K562 (cell line): ENCODE measurements around the gene ACTN1. TPM values are rescaled to one million over a fixed set of nuclear protein-coding genes. Genes with fewer than 3 reads are reported as not detected.

Source experiments
- ARID3A ChIP-seq: IDR thresholded peaks from 2 replicates; pipeline ENCODE4 v1.6.1; 2012; ENCODE audit warnings: low read depth, low read length, improper control_type of control experiment, borderline replicate concordance
- CREB1 ChIP-seq, 2 experiments: sonication (generic) in 1 of 2; formaldehyde crosslinking in 1 of 2; IDR thresholded peaks; 2 replicates each; pipeline versions ENCODE4 v1.6.1 to v1.8.0; 2012 to 2022; ENCODE audit warnings: inconsistent platforms in 1 of 2, mild to moderate bottlenecking in 1 of 2, missing genetic modification reagents in 1 of 2, moderate library complexity in 1 of 2
- HBP1 ChIP-seq: fragments of 450-650 bp; formaldehyde crosslinking; IDR thresholded peaks from 2 replicates; pipeline ENCODE4 v1.4.0; 2022; ENCODE audit warnings: missing genetic modification characterization
- HES1 ChIP-seq: fragments of 450-650 bp; IDR thresholded peaks from 2 replicates; pipeline ENCODE4 v1.6.1; 2016; ENCODE audit warnings: low read depth, mild to moderate bottlenecking, moderate library complexity
- LCOR ChIP-seq: sonication (generic); formaldehyde crosslinking; IDR thresholded peaks from 2 replicates; pipeline ENCODE4 v1.8.0; 2022; ENCODE audit warnings: mild to moderate bottlenecking, missing genetic modification reagents
- MAFG ChIP-seq: fragments of 450-650 bp; conservative IDR thresholded peaks from 2 replicates; pipeline ENCODE4 v1.6.1; 2016; ENCODE audit warnings: missing genetic modification characterization, missing compliant biosample characterization
- NFIX ChIP-seq: fragments of 250-450 bp; sonication (Bioruptor Pico); IDR thresholded peaks from 2 replicates; pipeline ENCODE4 v1.4.0; 2020; ENCODE audit warnings: low read depth, mild to moderate bottlenecking, moderate library complexity
- PCBP2 ChIP-seq: fragments of 200-400 bp; formaldehyde crosslinking; IDR thresholded peaks from 2 replicates; pipeline ENCODE4 v1.6.1; 2018; ENCODE audit warnings: low read length, low read depth, mild to moderate bottlenecking, moderate library complexity; ENCODE audit not compliant: poor library complexity, severe bottlenecking
- PYGO2 ChIP-seq: fragments of 450-650 bp; IDR thresholded peaks from 2 replicates; pipeline ENCODE4 v1.6.1; 2016; ENCODE audit warnings: mild to moderate bottlenecking, missing genetic modification characterization, moderate library complexity, missing compliant biosample characterization
- RBFOX2 ChIP-seq: fragments of 200-400 bp; formaldehyde crosslinking; IDR thresholded peaks from 2 replicates; pipeline ENCODE4 v1.6.1; 2017; ENCODE audit warnings: low read depth, mild to moderate bottlenecking, low read length, moderate library complexity
- RBM22 ChIP-seq: fragments of 200-400 bp; formaldehyde crosslinking; IDR thresholded peaks from 2 replicates; pipeline ENCODE4 v1.6.1; 2018; ENCODE audit warnings: low read length, low read depth; ENCODE audit not compliant: poor library complexity, severe bottlenecking
- RUNX1 ChIP-seq: sonication (generic); IDR thresholded peaks from 2 replicates; pipeline ENCODE4 v1.6.1; 2016; ENCODE audit warnings: antibody characterized with exemption, low read depth
- SMAD1 ChIP-seq: fragments of 150-350 bp; IDR thresholded peaks from 2 replicates; pipeline ENCODE4 v1.6.1; 2014; ENCODE audit warnings: low read length, low read depth; ENCODE audit not compliant: partially characterized antibody
- TCF3 ChIP-seq: sonication (generic); formaldehyde crosslinking; IDR thresholded peaks from 2 replicates; pipeline ENCODE4 v1.4.0; 2020; ENCODE audit warnings: mild to moderate bottlenecking, missing genetic modification reagents
- TCF7 ChIP-seq: sonication (generic); IDR thresholded peaks from 2 replicates; pipeline ENCODE4 v1.6.1; 2016; ENCODE audit warnings: antibody characterized with exemption, borderline replicate concordance
- ZFP36 ChIP-seq: fragments of 150-350 bp; IDR thresholded peaks from 2 replicates; pipeline ENCODE4 v1.6.1; 2018; ENCODE audit warnings: low read length, low read depth; ENCODE audit not compliant: partially characterized antibody
- ZNF354B ChIP-seq: fragments of 250-450 bp; sonication (Bioruptor Pico); IDR thresholded peaks from 2 replicates; pipeline ENCODE4 v1.4.0; 2020
- ZNF77 ChIP-seq: fragments of 250-450 bp; sonication (Bioruptor Pico); IDR thresholded peaks from 2 replicates; pipeline ENCODE4 v1.5.0; 2020
- polyA plus RNA-seq, 8 experiments: library from polyadenylated mRNA; depleted of rRNA in 4 of 8; stranded (reverse) in 5 of 8; unstranded in 3 of 8; fragments of >200 nt; fragmentation: Nextera tagmentation in 2 of 8; fragmentation: Illumina TruSeq in 1 of 8; extraction: Ambion mirVana in 2 of 8; extraction: Trizol in 1 of 8; gene quantifications; 2 replicates each; pipeline versions ENCODE4 v1.2.1 to v1.2.3, GENCODE V29; 2011 to 2014; ENCODE audit warnings: inconsistent platforms in 1 of 8, missing spikeins in 1 of 8
- total RNA-seq, 7 experiments: library from RNA; depleted of rRNA in 6 of 7; stranded (reverse); fragments of >200 nt in 6 of 7; fragmentation: Illumina TruSeq in 2 of 7; extraction: Trizol in 2 of 7; gene quantifications; 2 replicates each; pipeline versions ENCODE4 v1.2.1 to v1.2.3, GENCODE V29; 2011 to 2021; ENCODE audit warnings: low replicate concordance in 1 of 7
- TF ChIP-seq, protein P1 (sequence below): fragments of 250-450 bp; sonication (Bioruptor Pico); IDR thresholded peaks from 2 replicates; pipeline ENCODE4 v1.5.0; 2021; ENCODE audit warnings: mild to moderate bottlenecking, moderate library complexity

The ACTN1 gene
- total and polyA plus RNA-seq, 9 of the 15 experiments (the other 6 are each of a cell fraction or from before 2014, with no cell fraction given), result 2.2 to 67.7 (median 34.5) TPM

- no peak for TF ChIP-seq RBFOX2
- no peak for TF ChIP-seq PCBP2
- TF ChIP-seq ZFP36, result no peak
- no peak for TF ChIP-seq TCF3
- no peak for TF ChIP-seq MAFG (tag)
- TF ChIP-seq TCF7, result no peak
- TF ChIP-seq, protein P1, sequence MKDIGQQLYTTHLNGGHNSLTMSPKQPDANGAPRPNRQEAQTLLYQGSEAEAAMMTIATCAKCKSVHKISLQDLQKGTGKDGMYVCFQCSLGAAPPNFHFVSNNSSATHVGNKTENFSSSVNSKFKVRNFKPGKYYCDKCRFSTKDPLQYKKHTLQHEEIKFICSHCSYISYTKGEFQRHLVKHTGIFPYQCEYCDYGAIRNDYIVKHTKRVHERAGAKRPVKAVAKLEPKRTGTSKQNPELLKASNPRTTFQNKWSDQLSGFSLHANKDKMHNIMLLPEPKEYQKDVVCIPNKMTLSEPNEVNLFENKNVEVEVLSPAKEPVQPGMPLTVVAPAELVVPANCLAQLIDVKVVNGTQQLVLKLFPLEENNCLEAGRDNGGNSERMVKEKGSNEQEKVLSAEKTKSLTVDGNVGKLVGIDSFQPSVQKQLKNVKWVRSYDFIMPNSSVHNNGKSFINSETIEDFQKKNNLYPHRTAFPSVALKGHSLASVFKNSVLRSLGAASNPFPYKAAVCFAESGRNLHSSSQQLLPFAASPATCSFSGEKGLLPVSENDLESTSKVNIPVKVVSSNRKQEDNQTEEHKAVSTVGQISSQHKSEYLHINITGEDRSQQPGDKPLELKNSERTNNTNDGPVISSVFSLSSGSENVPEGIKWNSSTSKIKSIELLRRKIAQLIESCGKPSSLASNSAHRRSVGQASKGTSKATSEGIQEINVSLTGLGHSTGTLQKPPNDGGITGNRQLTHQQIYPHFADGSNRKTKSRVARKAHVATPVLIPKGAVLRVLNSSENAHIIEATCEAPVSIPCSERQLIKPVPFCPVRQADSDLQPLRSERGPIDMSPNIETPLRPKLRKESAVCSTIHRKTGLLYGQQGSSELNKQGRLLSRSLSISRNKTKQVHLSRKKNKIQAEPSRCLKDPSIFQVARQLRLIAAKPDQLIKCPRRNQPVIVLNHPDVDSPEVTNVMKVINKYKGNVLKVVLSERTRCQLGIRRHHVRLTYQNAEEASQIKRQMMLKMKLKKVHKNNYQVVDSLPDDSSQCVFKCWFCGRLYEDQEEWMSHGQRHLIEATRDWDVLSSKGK (CRISPR knock-in tag), result no peak
- no peak for TF ChIP-seq PYGO2 (tag)
- no peak for TF ChIP-seq ARID3A
- no peak for TF ChIP-seq HBP1 (CRISPR knock-in tag)
- no peak for TF ChIP-seq HES1
- no peak for TF ChIP-seq SMAD1
- no peak for TF ChIP-seq RUNX1
- TF ChIP-seq RBM22, result no peak
- TF ChIP-seq ZNF77 (CRISPR knock-in tag), result no peak
- no peak for TF ChIP-seq CREB1 (IDR thresholded peaks at IDR 0.05)
- TF ChIP-seq CREB1 (CRISPR knock-in tag; IDR thresholded peaks at IDR 0.05), result no peak
- TF ChIP-seq LCOR (CRISPR knock-in tag), result no peak
- TF ChIP-seq NFIX (CRISPR knock-in tag), result no peak
- no peak for TF ChIP-seq ZNF354B (CRISPR knock-in tag)
Measured at GRCh38 chr14:68824517-68825347, 154.4 kb downstream of the ACTN1 start (continued).
